Heart left ventricle (tissue), 16 donors: ENCODE results near the gene CDX4. TPM values are rescaled to one million over a fixed set of nuclear protein-coding genes. Genes with fewer than 3 reads are reported as not detected.

Experiments used
- ATAC-seq, 4 donors: fragments of 200-7000 bp; cut with Tn5 transposase; one replicate each; pipeline ENCODE4 v1.9.1; 2020 to 2022; ENCODE audit warnings: moderate library complexity in 4 of 4, mild to moderate bottlenecking in 3 of 4, moderate number of reproducible peaks in 1 of 4
- DNase-seq, 5 donors: peaks; one replicate each; pipeline ENCODE4 v3.0.0-alpha.2; 2020
- H3K27ac ChIP-seq, 12 donors: fragments of 200-600 bp; sonication (generic) in 4 of 12; one replicate each; pipeline versions ENCODE4 v1.5.0 to v1.8.0; 2016 to 2022; ENCODE audit warnings: mild to moderate bottlenecking in 2 of 12
- H3K27me3 ChIP-seq, 9 donors: fragments of 200-600 bp; sonication (generic) in 2 of 9; one replicate each; pipeline versions ENCODE4 v1.5.1 to v1.8.0; 2016 to 2022; ENCODE audit warnings: mild to moderate bottlenecking in 3 of 9
- H3K36me3 ChIP-seq, 9 donors: fragments of 200-600 bp; sonication (generic) in 2 of 9; one replicate each; pipeline versions ENCODE4 v1.5.0 to v1.8.0; 2018 to 2022; ENCODE audit warnings: mild to moderate bottlenecking in 2 of 9
- H3K4me1 ChIP-seq, 12 donors: fragments of 200-600 bp; sonication (generic) in 4 of 12; one replicate each; pipeline versions ENCODE4 v1.5.0 to v1.8.0; 2016 to 2022; ENCODE audit warnings: mild to moderate bottlenecking in 3 of 12
- H3K4me3 ChIP-seq, 12 donors: fragments of 200-600 bp; sonication (generic) in 4 of 12; one replicate each; pipeline versions ENCODE4 v1.5.0 to v1.8.0; 2017 to 2022; ENCODE audit warnings: mild to moderate bottlenecking in 9 of 12, moderate library complexity in 4 of 12
- H3K9me3 ChIP-seq, 12 donors: fragments of 200-600 bp; sonication (generic) in 4 of 12; one replicate each; pipeline versions ENCODE4 v1.5.0 to v1.8.0; 2016 to 2022; ENCODE audit warnings: mild to moderate bottlenecking in 1 of 12
- POLR2A ChIP-seq, 2 donors: fragments of 450-650 bp; IDR thresholded peaks; one replicate each; pipeline ENCODE4 v1.6.1; 2017; ENCODE audit warnings: antibody characterized with exemption in 2 of 2, mild to moderate bottlenecking in 2 of 2, moderate library complexity in 2 of 2
- WGBS, 4 donors: extraction: QIAGEN DNeasy Blood & Tissue Kit in 2 of 4; methylation state at CpG; one replicate each; pipeline versions ENCODE4 v1.1.5 to v1.1.7; 2013 to 2018; 5-methylcytosine and 5-hydroxymethylcytosine counted together
- intact Hi-C, 10 donors: fragments of 100-400 bp; cut with DNase I; formaldehyde crosslinking; loops; one replicate each; pipeline versions ENCODE4 v1.11.1 to v1.14.2; 2022
- polyA plus RNA-seq, 2 donors: library from polyadenylated mRNA; stranded (reverse); fragments of 200-250 nt; gene quantifications; one replicate each; pipeline ENCODE4 v1.2.3, GENCODE V29; 2013
- total RNA-seq, 9 donors: library from RNA; depleted of rRNA in 2 of 9; stranded (reverse); fragments of >200 nt in 2 of 9; fragmentation: NEBNext Ultra II Directional in 3 of 9; extraction: Animal tissue kit (Norgen Biotek cat#: 25700) in 3 of 9; gene quantifications; one replicate each; pipeline versions ENCODE4 v1.1.0 to v1.2.4, GENCODE V29; 2016 to 2023
- TF ChIP-seq, protein P1 (sequence below), 12 donors: fragments of 200-600 bp; sonication (generic) in 4 of 12; IDR thresholded peaks; one replicate each; pipeline versions ENCODE4 v1.5.0 to v1.8.0; 2018 to 2022; ENCODE audit warnings: antibody characterized with exemption in 12 of 12, mild to moderate bottlenecking in 5 of 12
- donor health status: ischemic (EF 13 %, LVEDD 7.1; RV severe dilation, severe dysfunction).
- donor health status: healthy with polysubstance abuse.
- donor health status: DM: no; HTN: yes; CAD: no.
- donor health status: DM: no; HTN: no; CAD: no.
- donor health status: ischemic (EF 25% LVEDD 6.9; RV normal size, moderate dysfunction).
- donor health status: ischemic (EF 25% LVEDD 5.7; RV mildly dilated, moderate dysfunction).
- donor health status: healthy.
- donor health status: DM: yes; HTN: yes; CAD: no.
- donor health status: ischemic (EF 35%, LVEDD 5.7; RV mildly dilated, moderate dysfunction).
- donor health status: nonischemic (EF 11% LVEDD 7.7; RV severe dilation, severe dysfunction).
- donor health status: DM: yes; HTN: yes; CAD: no.
- donor health status: PGD.
- donor health status: ischemic (EF 29% LVEDD 5.4; RV normal size, mild dysfunction).
- donor health status: nonischemic (EF 23%, LVEDD 6.1; RV moderate dilation, normal function).

CDX4 gene
- total and polyA plus RNA-seq, 11 donors = not detected

GRCh38 chrX:73412930-73413329 is 33.9 kb upstream of the CDX4 start:
- H3K27me3 ChIP-seq = peaks cover 0 to 11% (median 0%) of the 10 kb centered on the region in 9 donors
- intact Hi-C loops = no loop called here
- ATAC-seq = no peak
- TF ChIP-seq, protein P1, sequence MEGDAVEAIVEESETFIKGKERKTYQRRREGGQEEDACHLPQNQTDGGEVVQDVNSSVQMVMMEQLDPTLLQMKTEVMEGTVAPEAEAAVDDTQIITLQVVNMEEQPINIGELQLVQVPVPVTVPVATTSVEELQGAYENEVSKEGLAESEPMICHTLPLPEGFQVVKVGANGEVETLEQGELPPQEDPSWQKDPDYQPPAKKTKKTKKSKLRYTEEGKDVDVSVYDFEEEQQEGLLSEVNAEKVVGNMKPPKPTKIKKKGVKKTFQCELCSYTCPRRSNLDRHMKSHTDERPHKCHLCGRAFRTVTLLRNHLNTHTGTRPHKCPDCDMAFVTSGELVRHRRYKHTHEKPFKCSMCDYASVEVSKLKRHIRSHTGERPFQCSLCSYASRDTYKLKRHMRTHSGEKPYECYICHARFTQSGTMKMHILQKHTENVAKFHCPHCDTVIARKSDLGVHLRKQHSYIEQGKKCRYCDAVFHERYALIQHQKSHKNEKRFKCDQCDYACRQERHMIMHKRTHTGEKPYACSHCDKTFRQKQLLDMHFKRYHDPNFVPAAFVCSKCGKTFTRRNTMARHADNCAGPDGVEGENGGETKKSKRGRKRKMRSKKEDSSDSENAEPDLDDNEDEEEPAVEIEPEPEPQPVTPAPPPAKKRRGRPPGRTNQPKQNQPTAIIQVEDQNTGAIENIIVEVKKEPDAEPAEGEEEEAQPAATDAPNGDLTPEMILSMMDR (IDR thresholded peaks at IDR 0.05) = no peak
- no peak for TF ChIP-seq POLR2A (IDR thresholded peaks at IDR 0.05)
- H3K4me3 ChIP-seq = no peak overlapping the region
- no peaks in the 10 kb centered on the region for H3K36me3 ChIP-seq
- H3K4me1 ChIP-seq = no peaks in the 10 kb centered on the region
- peaks cover 0 to 15% (median 0%) of the 10 kb centered on the region in 12 donors for H3K9me3 ChIP-seq
- no peak for DNase-seq
- no peak overlapping the region for H3K27ac ChIP-seq

DNA sequence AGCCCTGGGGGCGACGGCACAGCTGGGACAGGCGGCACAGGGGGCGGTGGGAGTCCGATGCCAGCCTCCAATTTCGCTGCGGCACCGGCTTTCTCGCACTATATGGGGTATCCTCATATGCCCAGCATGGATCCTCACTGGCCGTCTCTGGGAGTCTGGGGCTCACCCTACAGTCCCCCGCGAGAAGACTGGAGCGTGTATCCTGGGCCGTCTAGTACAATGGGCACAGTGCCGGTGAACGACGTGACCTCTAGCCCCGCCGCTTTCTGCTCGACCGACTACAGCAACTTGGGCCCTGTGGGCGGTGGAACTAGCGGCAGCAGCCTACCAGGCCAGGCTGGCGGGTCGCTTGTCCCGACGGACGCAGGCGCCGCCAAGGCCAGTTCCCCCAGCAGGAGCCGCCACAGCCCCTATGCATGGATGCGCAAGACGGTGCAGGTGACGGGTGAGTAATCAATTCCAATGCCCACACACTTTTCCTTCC is 500 bp downstream of the CDX4 start:
- Histone ChIP-seq H3K9me3 (no peaks in the 10 kb centered on the region), H3K4me1 (peaks cover 0 to 7% (median 0%) of the 10 kb centered on the region in 12 donors), H3K4me3 (no peak overlapping the region), H3K36me3 (no peaks in the 10 kb centered on the region), H3K27me3 (peaks cover 0 to 43% (median 5%) of the 10 kb centered on the region in 9 donors), H3K27ac (no peak overlapping the region)
- ATAC-seq = peak in 1 of 4 donors; percentile 24
- intact Hi-C loops = no loop called here
- DNase-seq = no peak
- TF ChIP-seq POLR2A (IDR thresholded peaks at IDR 0.05) = no peak
- TF ChIP-seq, protein P1 (IDR thresholded peaks at IDR 0.05) = no peak
- WGBS, 4 donors = 14 to 55% (median 36%) methylated on average over 21 to 34 of the region's 34 CpGs

DNA sequence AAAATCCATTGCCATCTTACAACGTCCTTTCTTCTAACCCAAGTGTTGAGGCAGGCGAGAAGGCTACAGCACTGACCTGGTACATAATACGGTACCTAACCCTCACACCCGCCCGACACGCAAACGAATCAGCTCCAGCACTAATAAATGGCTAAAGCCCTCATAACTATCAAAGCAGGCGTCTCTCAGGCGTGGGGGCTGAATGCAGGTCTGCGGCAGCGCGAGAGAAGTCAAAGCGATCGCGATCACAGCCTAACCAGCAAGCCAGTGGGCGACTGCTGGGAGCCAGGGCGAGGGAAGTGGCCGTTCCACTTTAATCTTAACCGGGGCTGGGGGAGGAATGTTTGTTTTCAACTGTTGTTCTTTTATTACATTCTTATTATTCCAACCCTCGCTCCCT is 1.5 kb downstream of the CDX4 start:
- Histone ChIP-seq H3K27me3 (peaks cover 0 to 48% (median 5%) of the 10 kb centered on the region in 9 donors), H3K4me1 (peaks cover 0 to 7% (median 0%) of the 10 kb centered on the region in 12 donors), H3K27ac (no peak overlapping the region), H3K36me3 (no peaks in the 10 kb centered on the region), H3K4me3 (peak overlapping the region in 6 of 12 donors; percentile 5 to 29 (median 22)), H3K9me3 (no peaks in the 10 kb centered on the region)
- WGBS, 4 donors = 4 to 40% (median 18%) methylated on average over 20 of the region's 20 CpGs
- no peak for ATAC-seq
- TF ChIP-seq, protein P1 (IDR thresholded peaks at IDR 0.05) = no peak
- no peak for TF ChIP-seq POLR2A (IDR thresholded peaks at IDR 0.05)
- intact Hi-C loops = no loop called here
- no peak for DNase-seq

DNA sequence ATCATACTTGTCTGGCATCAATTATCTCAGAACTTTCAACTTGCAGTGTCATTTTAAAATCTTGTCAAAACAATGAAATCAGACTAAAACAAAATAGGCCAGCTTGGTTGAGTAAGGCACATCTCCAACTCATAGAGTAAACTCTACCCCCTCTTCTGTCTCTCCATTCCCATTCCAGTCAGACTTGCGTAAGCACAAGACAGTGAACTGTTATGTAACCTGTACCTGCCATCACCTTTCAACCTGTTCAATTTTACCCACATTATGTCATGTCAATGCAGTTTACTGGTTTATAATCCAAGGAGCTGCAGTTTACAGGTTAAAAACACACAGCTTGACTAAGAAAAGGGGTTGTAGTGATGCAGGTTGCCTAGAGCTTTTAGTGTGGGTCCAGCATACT is 8.3 kb downstream of the CDX4 start:
- Histone ChIP-seq H3K27ac (no peak overlapping the region), H3K9me3 (no peaks in the 10 kb centered on the region), H3K4me3 (no peak overlapping the region), H3K27me3 (peaks cover 0 to 28% (median 0%) of the 10 kb centered on the region in 9 donors), H3K36me3 (no peaks in the 10 kb centered on the region), H3K4me1 (peaks cover 0 to 5% (median 0%) of the 10 kb centered on the region in 12 donors)
- no peak for TF ChIP-seq POLR2A (IDR thresholded peaks at IDR 0.05)
- TF ChIP-seq, protein P1 (IDR thresholded peaks at IDR 0.05) = no peak
- DNase-seq (no peak), ATAC-seq (no peak)
- 0 to 50% (median 0%) methylated on average over 1 of the region's 1 CpG for WGBS, 4 donors
- intact Hi-C loops = no loop called here
